Stimulated activated naive CD8-positive, alpha-beta T cell treated with anti-CD3 and anti-CD28 coated beads, Interleukin-15, amount 100 ng/mL, for 72 hours (primary cell): ENCODE data around the gene SLC8B1.

Experiments used
- ATAC-seq: fragments of 150-1000 bp; cut with Tn5 transposase; 2 replicates; pipeline ENCODE4 v1.10.0; 2021; ENCODE audit warnings: mild to moderate bottlenecking, moderate library complexity
- DNase-seq, 2 donors: peaks; one replicate each; pipeline ENCODE4 v3.0.0; 2021 to 2022
- H3K27ac Mint-ChIP-seq, 2 donors: one replicate each; pipeline ENCODE4 v1.8.0; 2022; ENCODE audit warnings: mild to moderate bottlenecking in 2 of 2, mixed read lengths in 2 of 2, moderate library complexity in 2 of 2
- H3K27me3 Mint-ChIP-seq: one replicate; pipeline ENCODE4 v1.8.0; 2022; ENCODE audit warnings: mixed read lengths
- H3K4me1 Mint-ChIP-seq: one replicate; pipeline ENCODE4 v1.8.0; 2022; ENCODE audit warnings: mild to moderate bottlenecking, mixed read lengths
- H3K4me3 Mint-ChIP-seq, 2 donors: one replicate each; pipeline ENCODE4 v1.8.0; 2022; ENCODE audit warnings: mild to moderate bottlenecking in 2 of 2, mixed read lengths in 2 of 2, moderate library complexity in 1 of 2
- H3K9me3 Mint-ChIP-seq, 2 donors: one replicate each; pipeline ENCODE4 v1.8.0; 2022; ENCODE audit warnings: mixed read lengths in 2 of 2

The SLC8B1 gene

DNA sequence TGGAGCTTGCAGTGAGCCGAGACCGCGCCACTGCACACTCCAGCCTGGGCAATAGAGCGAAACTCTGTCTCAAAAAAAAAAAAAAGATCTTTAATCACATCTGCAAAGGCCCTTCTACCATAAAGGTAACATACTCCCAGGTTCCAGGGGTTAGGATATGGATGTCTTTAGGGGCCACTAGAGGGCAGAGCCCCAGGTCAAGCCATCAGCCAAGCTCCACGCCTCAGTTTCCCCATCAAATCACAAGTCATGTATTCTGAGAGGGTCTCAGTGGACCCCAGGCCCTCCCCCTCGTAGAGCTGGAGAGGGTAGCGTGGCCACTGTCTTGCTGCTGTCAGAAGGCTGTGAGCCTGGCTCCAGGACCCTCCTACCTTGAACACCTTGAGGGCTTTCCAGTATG lies 18.8 kb downstream of the SLC8B1 start:
- ATAC-seq (no peak), DNase-seq (no peak)
- Mint-ChIP-seq H3K4me1 (no peaks in the 10 kb centered on the region), H3K9me3 (peaks cover 0 to 8% of the 10 kb centered on the region in 2 donors), H3K27me3 (no peaks in the 10 kb centered on the region), H3K4me3 (no peak overlapping the region), H3K27ac (peak overlapping the region in 1 of 2 donors; percentile 26)

DNA sequence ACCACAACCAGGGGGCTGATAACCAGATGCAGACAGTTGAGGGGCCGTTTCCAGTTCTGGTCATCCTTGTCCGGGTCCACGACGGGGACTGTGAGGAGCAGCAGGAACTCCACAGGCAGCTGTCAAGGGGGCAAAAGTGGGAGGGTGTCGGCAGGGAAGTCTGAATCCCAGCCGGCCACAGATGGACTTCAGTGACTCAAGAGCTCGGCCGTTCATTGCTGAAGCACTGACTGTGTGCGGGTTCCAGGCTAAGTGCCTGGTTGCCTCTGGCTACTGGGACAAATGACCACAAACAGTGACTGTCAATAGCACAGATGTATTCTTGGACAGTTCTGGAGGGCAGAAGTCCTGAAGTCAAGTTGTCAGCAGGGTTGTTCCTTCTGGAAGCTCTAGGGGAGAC lies 19.6 kb downstream of the SLC8B1 start:
- DNase-seq (no peak), ATAC-seq (no peak)
- H3K4me3 Mint-ChIP-seq, result no peak overlapping the region
- H3K27ac Mint-ChIP-seq, result peak overlapping the region in 1 of 2 donors; percentile 68
- no peaks in the 10 kb centered on the region for H3K4me1 Mint-ChIP-seq
- H3K27me3 Mint-ChIP-seq, result no peaks in the 10 kb centered on the region
- H3K9me3 Mint-ChIP-seq, result peaks cover 0 to 8% of the 10 kb centered on the region in 2 donors

DNA sequence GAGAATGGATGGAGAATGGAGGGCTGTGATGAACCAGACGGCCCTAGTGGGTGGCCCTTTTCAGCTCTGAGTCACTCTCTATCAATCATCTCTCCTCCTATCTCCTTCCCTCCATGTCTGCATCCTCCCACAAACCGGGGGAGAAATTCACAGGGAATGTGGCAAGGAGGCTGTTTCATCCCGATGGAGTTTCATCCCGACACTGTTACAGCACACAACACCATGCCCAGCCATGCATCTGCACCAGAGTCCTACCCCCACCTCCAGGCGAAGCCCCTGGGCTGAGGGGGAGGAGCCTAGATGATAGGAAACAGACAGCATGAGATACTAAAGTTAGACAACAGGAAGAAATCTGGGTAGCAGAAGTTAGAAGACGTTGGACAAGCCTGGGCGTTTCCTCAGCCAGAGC lies 20.8 kb downstream of the SLC8B1 start:
- H3K27ac Mint-ChIP-seq, result peak overlapping the region in 1 of 2 donors; percentile 83
- no peak for DNase-seq
- no peaks in the 10 kb centered on the region for H3K27me3 Mint-ChIP-seq
- no peaks in the 10 kb centered on the region for H3K4me1 Mint-ChIP-seq
- peaks cover 0 to 8% of the 10 kb centered on the region in 2 donors for H3K9me3 Mint-ChIP-seq
- no peak for ATAC-seq
- no peak overlapping the region for H3K4me3 Mint-ChIP-seq

DNA sequence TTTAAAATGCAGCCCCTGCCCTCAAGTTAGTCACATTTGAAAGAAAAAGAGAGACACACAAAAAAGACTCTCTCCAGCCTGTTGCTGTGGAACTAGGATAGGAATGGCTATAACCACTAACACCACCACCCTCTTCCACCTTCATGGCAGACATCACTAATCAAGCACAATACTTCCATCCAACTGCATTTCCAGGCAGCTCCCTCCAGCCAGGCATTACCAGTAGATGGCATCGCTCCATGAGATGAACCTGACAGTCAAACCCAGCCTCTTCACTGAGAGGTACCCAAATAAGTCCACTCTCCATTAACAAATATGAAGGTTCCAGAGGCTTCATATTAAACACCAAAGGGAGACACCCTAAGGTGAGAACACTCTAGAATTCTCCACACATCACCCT lies 24.4 kb downstream of the SLC8B1 start:
- DNase-seq (no peak), ATAC-seq (no peak)
- Mint-ChIP-seq H3K9me3 (no peaks in the 10 kb centered on the region), H3K27ac (peak overlapping the region in 1 of 2 donors; percentile 37), H3K4me3 (no peak overlapping the region), H3K27me3 (no peaks in the 10 kb centered on the region), H3K4me1 (no peaks in the 10 kb centered on the region)

DNA sequence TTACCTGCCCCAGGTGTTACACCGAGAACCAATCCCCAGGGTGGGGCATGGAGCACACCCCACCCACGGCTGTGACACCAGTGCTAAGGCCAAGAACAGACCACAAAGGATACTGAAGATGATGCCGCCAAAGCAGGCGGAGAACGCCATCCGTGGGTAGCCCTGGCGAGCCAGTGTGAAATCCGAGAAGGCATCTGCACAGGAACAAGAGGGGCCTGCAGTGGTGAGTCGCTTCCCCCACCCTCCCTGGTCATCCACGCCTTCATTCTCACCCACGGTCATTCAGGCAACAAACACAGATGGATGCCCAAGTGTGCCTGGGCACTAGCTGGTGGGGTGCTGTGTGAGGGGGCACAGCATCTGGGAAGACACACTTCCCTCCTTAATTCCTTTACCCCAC lies 28.5 kb downstream of the SLC8B1 start:
- no peak for ATAC-seq
- H3K9me3 Mint-ChIP-seq, result no peaks in the 10 kb centered on the region
- no peak overlapping the region for H3K27ac Mint-ChIP-seq
- no peak overlapping the region for H3K4me3 Mint-ChIP-seq
- peaks cover 19% of the 10 kb centered on the region for H3K4me1 Mint-ChIP-seq
- H3K27me3 Mint-ChIP-seq, result no peaks in the 10 kb centered on the region
- DNase-seq, result no peak

- H3K27ac Mint-ChIP-seq, result no peak overlapping the region
- peaks cover 19% of the 10 kb centered on the region for H3K4me1 Mint-ChIP-seq
- no peaks in the 10 kb centered on the region for H3K9me3 Mint-ChIP-seq
- H3K4me3 Mint-ChIP-seq, result no peak overlapping the region
- ATAC-seq, result no peak
- no peaks in the 10 kb centered on the region for H3K27me3 Mint-ChIP-seq
- no peak for DNase-seq
Measured at GRCh38 chr12:113305281-113305856, 29.5 kb downstream of the SLC8B1 start.

GRCh38 chr12:113302886-113303640 lies 31.8 kb downstream of the SLC8B1 start:
- no peaks in the 10 kb centered on the region for H3K9me3 Mint-ChIP-seq
- H3K27me3 Mint-ChIP-seq, result no peaks in the 10 kb centered on the region
- DNase-seq, result no peak
- H3K4me1 Mint-ChIP-seq, result peaks cover 19% of the 10 kb centered on the region
- no peak overlapping the region for H3K4me3 Mint-ChIP-seq
- peak; percentile 2 for ATAC-seq
- H3K27ac Mint-ChIP-seq, result peak overlapping the region; percentile 5 to 10

- H3K9me3 Mint-ChIP-seq, result no peaks in the 10 kb centered on the region
- H3K4me3 Mint-ChIP-seq, result no peak overlapping the region
- H3K27me3 Mint-ChIP-seq, result no peaks in the 10 kb centered on the region
- ATAC-seq (peak; percentile 2), DNase-seq (no peak)
- peaks cover 19% of the 10 kb centered on the region for H3K4me1 Mint-ChIP-seq
- H3K27ac Mint-ChIP-seq, result peak overlapping the region; percentile 5 to 10
Measured at GRCh38 chr12:113302466-113302865, 32.4 kb downstream of the SLC8B1 start.

GRCh38 chr12:113301811-113302210 lies 33.1 kb downstream of the SLC8B1 start:
- no peak for ATAC-seq
- H3K4me1 Mint-ChIP-seq, result peaks cover 19% of the 10 kb centered on the region
- H3K9me3 Mint-ChIP-seq, result no peaks in the 10 kb centered on the region
- no peaks in the 10 kb centered on the region for H3K27me3 Mint-ChIP-seq
- DNase-seq, result no peak
- no peak overlapping the region for H3K4me3 Mint-ChIP-seq
- H3K27ac Mint-ChIP-seq, result no peak overlapping the region

DNA sequence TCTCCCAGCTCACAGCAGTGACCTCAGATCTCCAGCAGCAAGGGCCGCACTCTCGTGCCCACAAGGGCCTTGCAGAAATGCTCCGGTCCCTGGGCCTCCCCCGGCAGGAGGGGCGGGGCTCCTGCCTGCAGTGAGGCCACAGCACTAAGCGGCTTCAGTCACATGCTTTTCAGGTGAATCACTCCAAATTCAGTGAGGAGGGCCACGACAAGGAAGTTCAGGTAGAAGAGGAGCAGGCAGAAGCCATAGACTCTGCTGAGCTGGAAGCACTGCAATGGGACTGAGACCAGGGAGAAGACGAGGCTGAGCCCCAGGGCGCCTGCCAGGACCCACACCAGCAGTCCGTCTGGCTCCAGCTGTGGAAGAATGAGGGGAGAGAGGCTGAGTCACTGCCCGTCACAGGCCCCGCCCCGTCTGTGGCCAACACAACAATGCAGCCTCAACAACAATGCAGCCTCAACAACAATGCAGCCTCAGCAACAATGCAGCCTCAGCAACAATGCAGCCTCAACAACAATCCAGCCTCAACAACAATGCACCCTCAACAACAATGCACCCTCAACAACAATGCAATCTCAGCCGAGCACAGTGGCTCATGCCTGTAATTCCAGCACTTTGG lies 35.2 kb downstream of the SLC8B1 start:
- Mint-ChIP-seq H3K4me1 (peaks cover 19% of the 10 kb centered on the region), H3K27ac (peak overlapping the region in 1 of 2 donors; percentile 82)
- DNase-seq, result no peak

GRCh38 chr12:113298861-113299545 lies 35.9 kb downstream of the SLC8B1 start:
- ATAC-seq, result no peak
- Mint-ChIP-seq H3K27me3 (no peaks in the 10 kb centered on the region), H3K4me3 (no peak overlapping the region), H3K27ac (peak overlapping the region in 1 of 2 donors; percentile 63), H3K4me1 (peaks cover 19% of the 10 kb centered on the region), H3K9me3 (no peaks in the 10 kb centered on the region)
- no peak for DNase-seq

More for the DNA sequence above, 35.2 kb downstream of the SLC8B1 start:
- no peak overlapping the region for H3K4me3 Mint-ChIP-seq
- no peaks in the 10 kb centered on the region for H3K27me3 Mint-ChIP-seq
- H3K9me3 Mint-ChIP-seq, result no peaks in the 10 kb centered on the region
- ATAC-seq, result no peak

- no peak overlapping the region for H3K4me3 Mint-ChIP-seq
- no peaks in the 10 kb centered on the region for H3K27me3 Mint-ChIP-seq
- no peaks in the 10 kb centered on the region for H3K9me3 Mint-ChIP-seq
- no peak for ATAC-seq
- H3K27ac Mint-ChIP-seq, result peak overlapping the region; percentile 26 to 59
- H3K4me1 Mint-ChIP-seq, result peaks cover 14% of the 10 kb centered on the region
- DNase-seq, result no peak
Measured at GRCh38 chr12:113298472-113298817, 36.5 kb downstream of the SLC8B1 start.

DNA sequence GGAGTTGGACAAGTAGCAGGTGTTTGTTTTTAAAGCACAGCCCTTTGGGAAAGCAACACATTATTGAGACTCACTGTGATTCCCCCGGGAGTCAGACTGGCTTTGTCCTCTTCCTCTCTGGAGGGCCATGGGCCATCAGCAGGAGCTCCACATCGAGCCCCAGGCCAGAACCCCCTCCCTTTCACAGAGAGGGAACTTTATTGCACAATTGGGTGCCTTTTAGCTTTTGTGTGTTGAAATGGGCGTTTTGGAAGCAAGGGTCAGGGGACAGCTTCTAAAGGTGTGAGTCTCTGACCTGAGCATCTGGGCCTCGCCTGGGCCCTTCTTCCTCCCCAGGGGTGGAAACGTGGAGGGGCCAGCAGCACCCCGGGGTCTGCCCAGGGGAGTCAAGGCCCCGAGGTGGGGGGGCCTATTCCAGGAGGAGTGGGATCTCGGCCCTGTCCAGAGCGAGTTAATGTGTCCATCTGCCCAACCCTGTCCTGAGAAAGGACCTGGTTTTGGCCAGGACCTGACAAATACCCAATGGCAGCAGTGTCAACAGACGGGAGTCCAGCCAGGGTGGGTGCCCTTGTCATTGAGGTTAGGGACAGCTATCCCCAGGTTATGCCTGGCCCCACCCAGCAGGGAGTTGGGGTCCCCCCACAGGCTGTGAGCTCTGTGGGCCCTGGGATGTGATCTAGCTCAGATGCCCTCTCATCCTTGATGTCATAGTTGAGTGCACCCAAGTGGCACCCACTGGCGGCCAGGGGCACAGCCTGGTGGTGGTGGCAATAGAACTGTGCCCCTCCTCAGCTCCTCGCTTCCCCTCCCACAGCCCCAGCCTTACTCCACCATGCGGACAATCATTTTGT lies 37.1 kb downstream of the SLC8B1 start:
- Mint-ChIP-seq H3K4me3 (no peak overlapping the region), H3K27ac (peak overlapping the region; percentile 26 to 59), H3K4me1 (peaks cover 8% of the 10 kb centered on the region), H3K9me3 (no peaks in the 10 kb centered on the region), H3K27me3 (no peaks in the 10 kb centered on the region)
- ATAC-seq, result peak; percentile 21
- DNase-seq, result no peak

DNA sequence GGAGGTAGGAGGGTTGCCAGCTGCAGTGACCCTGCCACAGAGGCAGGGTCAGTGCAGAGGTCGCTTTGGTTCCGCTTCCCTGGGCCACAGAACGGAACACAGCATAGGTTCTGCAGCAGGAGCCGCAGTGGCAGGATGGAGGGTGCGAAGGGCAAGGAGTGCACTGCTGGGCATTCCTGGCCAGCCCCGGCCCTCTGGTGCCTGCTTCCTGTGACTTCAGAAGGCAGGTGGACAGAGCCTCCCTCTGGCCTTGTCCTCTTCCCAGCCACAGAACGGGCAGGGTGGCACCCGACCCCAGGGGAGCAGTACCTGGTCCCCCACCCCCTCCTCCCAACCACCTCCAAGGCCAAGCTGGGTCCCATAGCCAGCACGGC lies 37.7 kb downstream of the SLC8B1 start:
- Mint-ChIP-seq H3K4me3 (no peak overlapping the region), H3K27ac (peak overlapping the region in 1 of 2 donors; percentile 21), H3K4me1 (peaks cover 2% of the 10 kb centered on the region), H3K9me3 (no peaks in the 10 kb centered on the region), H3K27me3 (no peaks in the 10 kb centered on the region)
- DNase-seq (no peak), ATAC-seq (peak; percentile 6)

GRCh38 chr12:113296557-113297213 lies 38.2 kb downstream of the SLC8B1 start:
- DNase-seq (no peak), ATAC-seq (peak; percentile 14)
- Mint-ChIP-seq H3K4me3 (no peak overlapping the region), H3K27ac (peak overlapping the region in 1 of 2 donors; percentile 21), H3K27me3 (no peaks in the 10 kb centered on the region), H3K9me3 (no peaks in the 10 kb centered on the region), H3K4me1 (no peaks in the 10 kb centered on the region)
